WTC11 (cell line): ENCODE results near the gene PDIA6.

Experiments used
- ATF3 ChIP-seq: sonication (generic); formaldehyde crosslinking; conservative IDR thresholded peaks from 2 replicates; pipeline ENCODE4 v1.8.1; 2022; ENCODE audit warnings: mild to moderate bottlenecking, missing genetic modification reagents
- CDX4 ChIP-seq: fragments of 250-450 bp; sonication (Bioruptor Pico); IDR thresholded peaks from 2 replicates; pipeline ENCODE4 v1.9.0; 2021; ENCODE audit warnings: moderate library complexity, mild to moderate bottlenecking, inconsistent platforms, borderline replicate concordance
- CTCF ChIP-seq: fragments of 200-600 bp; IDR thresholded peaks from 2 replicates; pipeline ENCODE4 v1.8.0; 2022; ENCODE audit warnings: antibody characterized with exemption
- E2F4 ChIP-seq: sonication (generic); formaldehyde crosslinking; IDR thresholded peaks from 2 replicates; pipeline ENCODE4 v1.8.1; 2022; ENCODE audit warnings: low read depth, mild to moderate bottlenecking, moderate library complexity, missing genetic modification reagents, borderline replicate concordance
- FOXJ3 ChIP-seq: sonication (generic); formaldehyde crosslinking; IDR thresholded peaks from 2 replicates; pipeline ENCODE4 v1.9.0; 2021; ENCODE audit warnings: missing genetic modification reagents, mild to moderate bottlenecking, borderline replicate concordance
- GABPB1 ChIP-seq: sonication (generic); formaldehyde crosslinking; IDR thresholded peaks from 2 replicates; pipeline ENCODE4 v1.8.1; 2023; ENCODE audit warnings: mild to moderate bottlenecking, missing genetic modification reagents
- IRF2 ChIP-seq: sonication (generic); formaldehyde crosslinking; IDR thresholded peaks from 2 replicates; pipeline ENCODE4 v1.8.0; 2022; ENCODE audit warnings: low read depth, missing genetic modification reagents, borderline replicate concordance
- NFYB ChIP-seq: sonication (generic); formaldehyde crosslinking; conservative IDR thresholded peaks from 2 replicates; pipeline ENCODE4 v1.8.0; 2022; ENCODE audit warnings: low read depth, missing genetic modification reagents
- NR2C2 ChIP-seq: sonication (generic); formaldehyde crosslinking; IDR thresholded peaks from 2 replicates; pipeline ENCODE4 v1.8.0; 2022; ENCODE audit warnings: mild to moderate bottlenecking, missing genetic modification reagents
- ZNF416 ChIP-seq: fragments of 250-450 bp; sonication (Bioruptor Pico); IDR thresholded peaks from 2 replicates; pipeline ENCODE4 v1.9.0; 2021; ENCODE audit warnings: mild to moderate bottlenecking, inconsistent platforms
- ZNF425 ChIP-seq: fragments of 250-450 bp; sonication (Bioruptor Pico); conservative IDR thresholded peaks from 2 replicates; pipeline ENCODE4 v1.9.0; 2021; ENCODE audit warnings: mild to moderate bottlenecking
- ZNF512 ChIP-seq: sonication (generic); formaldehyde crosslinking; IDR thresholded peaks from 2 replicates; pipeline ENCODE4 v1.8.1; 2022; ENCODE audit warnings: missing genetic modification reagents, borderline replicate concordance
- ZNF532 ChIP-seq: fragments of 250-450 bp; sonication (Bioruptor Pico); IDR thresholded peaks from 2 replicates; pipeline ENCODE4 v1.9.0; 2021; ENCODE audit warnings: mild to moderate bottlenecking, borderline replicate concordance

- TF ChIP-seq ZNF425 (CRISPR knock-in tag) (no peak), FOXJ3 (CRISPR knock-in tag) (no peak), CTCF (no peak), NFYB (CRISPR knock-in tag) (no peak), E2F4 (CRISPR knock-in tag) (no peak), ZNF532 (CRISPR knock-in tag) (no peak), CDX4 (CRISPR knock-in tag) (no peak), IRF2 (CRISPR knock-in tag) (no peak), ATF3 (CRISPR knock-in tag) (no peak), ZNF512 (CRISPR knock-in tag) (no peak), ZNF416 (CRISPR knock-in tag) (no peak), GABPB1 (no peak), NR2C2 (CRISPR knock-in tag) (no peak)
Observed at GRCh38 chr2:10757814-10758286, 54.7 kb downstream of the PDIA6 start.
